ENCODE data around the gene PBLD.
"Not testable (repeated sequence)": the region's sequence is repeated elsewhere in the genome, so short reads cannot be mapped to it uniquely, and the experiment has no call there.

PBLD gene

GRCh38 chr10:68330852-68331454, 1.8 kb downstream of the PBLD start:
- no peak for DNase-seq

- DNase-seq, result no peak
These were observed 3.2 kb downstream of the PBLD start for GRCh38 chr10:68329506-68329861.

- peak; percentile 15 for DNase-seq
These were observed 4.6 kb downstream of the PBLD start for GRCh38 chr10:68327889-68328786.

GRCh38 chr10:68324396-68324795, 8.3 kb downstream of the PBLD start:
- not testable (repeated sequence) for DNase-seq

GRCh38 chr10:68318331-68319059, 14.2 kb downstream of the PBLD start:
- DNase-seq, result no peak

GRCh38 chr10:68315582-68315981, 17.1 kb downstream of the PBLD start:
- DNase-seq, result no peak

- not testable (repeated sequence) for DNase-seq
These were observed 17.8 kb downstream of the PBLD start for GRCh38 chr10:68314930-68315329.

GRCh38 chr10:68310531-68310930, 22.2 kb downstream of the PBLD start:
- DNase-seq, result no peak

- DNase-seq, result no peak
These were observed 26.9 kb downstream of the PBLD start for GRCh38 chr10:68305854-68306253.

GRCh38 chr10:68303849-68304412, 28.8 kb downstream of the PBLD start:
- no peak for DNase-seq

- no peak for DNase-seq
These were observed 29.9 kb downstream of the PBLD start for GRCh38 chr10:68302871-68303270.

GRCh38 chr10:68302503-68302823, 30.3 kb downstream of the PBLD start:
- DNase-seq, result no peak

GRCh38 chr10:68301790-68302502, 30.8 kb downstream of the PBLD start:
- DNase-seq, result peak; percentile 43

- no peak for DNase-seq
These were observed 31.4 kb downstream of the PBLD start for GRCh38 chr10:68301301-68301700.

- no peak for DNase-seq
These were observed 35.7 kb downstream of the PBLD start for GRCh38 chr10:68296843-68297663.

- DNase-seq, result no peak
These were observed 42.0 kb downstream of the PBLD start for GRCh38 chr10:68290736-68291135.

GRCh38 chr10:68288717-68289116, 44.0 kb downstream of the PBLD start:
- DNase-seq, result no peak

GRCh38 chr10:68284062-68285001, 48.4 kb downstream of the PBLD start:
- DNase-seq, result no peak

GRCh38 chr10:68280758-68281157, 52.0 kb downstream of the PBLD start:
- DNase-seq, result no peak

- DNase-seq, result not testable (repeated sequence)
These were observed 53.6 kb downstream of the PBLD start for GRCh38 chr10:68278906-68279753.

All from amniotic stem cell (primary cell).